GM04503 (cell line): ENCODE results near the gene ADAM12.

Experiments used
- DNase-seq: peaks from one replicate; pipeline ENCODE4 v3.0.0-alpha.2; 2012; ENCODE audit warnings: low read depth

Gene ADAM12

GRCh38 chr10:126014309-126014708 lies 374.0 kb downstream of the ADAM12 start:
- DNase-seq: peak; percentile 31

GRCh38 chr10:126013489-126014281 lies 374.6 kb downstream of the ADAM12 start:
- peak; percentile 11 for DNase-seq

GRCh38 chr10:126012485-126012884 lies 375.8 kb downstream of the ADAM12 start:
- no peak for DNase-seq

- DNase-seq: no peak
These were observed 376.3 kb downstream of the ADAM12 start for GRCh38 chr10:126011995-126012394.

- DNase-seq: no peak
These were observed 378.6 kb downstream of the ADAM12 start for GRCh38 chr10:126009650-126010049.

GRCh38 chr10:126006906-126007305 lies 381.4 kb downstream of the ADAM12 start:
- no peak for DNase-seq

- DNase-seq: no peak
These were observed 382.0 kb downstream of the ADAM12 start for GRCh38 chr10:126006264-126006663.

GRCh38 chr10:126004752-126005151 lies 383.5 kb downstream of the ADAM12 start:
- DNase-seq: no peak

GRCh38 chr10:126001576-126001975 lies 386.7 kb downstream of the ADAM12 start:
- no peak for DNase-seq

- DNase-seq: no peak
These were observed 388.6 kb downstream of the ADAM12 start for GRCh38 chr10:125999694-126000093.

- no peak for DNase-seq
These were observed 390.7 kb downstream of the ADAM12 start for GRCh38 chr10:125997586-125997985.

- DNase-seq: no peak
These were observed 392.5 kb downstream of the ADAM12 start for GRCh38 chr10:125995726-125996304.

GRCh38 chr10:125994601-125995000 lies 393.7 kb downstream of the ADAM12 start:
- no peak for DNase-seq

GRCh38 chr10:125992254-125992653 lies 396.0 kb downstream of the ADAM12 start:
- no peak for DNase-seq

- no peak for DNase-seq
These were observed 396.9 kb downstream of the ADAM12 start for GRCh38 chr10:125991392-125991791.

- DNase-seq: no peak
These were observed 397.3 kb downstream of the ADAM12 start for GRCh38 chr10:125990974-125991373.

- no peak for DNase-seq
These were observed 398.5 kb downstream of the ADAM12 start for GRCh38 chr10:125989791-125990190.

- peak; percentile 9 for DNase-seq
These were observed 402.6 kb downstream of the ADAM12 start for GRCh38 chr10:125985557-125986240.

GRCh38 chr10:125984865-125985495 lies 403.3 kb downstream of the ADAM12 start:
- DNase-seq: no peak

GRCh38 chr10:125984346-125984745 lies 403.9 kb downstream of the ADAM12 start:
- no peak for DNase-seq

GRCh38 chr10:125983656-125984055 lies 404.6 kb downstream of the ADAM12 start:
- no peak for DNase-seq

GRCh38 chr10:125983161-125983560 lies 405.1 kb downstream of the ADAM12 start:
- DNase-seq: no peak
